Glutamatergic neuron (in vitro differentiated cells): ENCODE results near the gene NBAS. TPM values are rescaled to one million over a fixed set of nuclear protein-coding genes. Genes with fewer than 3 reads are reported as not detected.

Source experiments
- DNase-seq: peaks from one replicate; pipeline ENCODE4 v3.0.0; 2022
- H3K27ac Mint-ChIP-seq: one replicate; pipeline ENCODE4 v1.8.0; 2020; ENCODE audit warnings: mild to moderate bottlenecking, mixed read lengths, inconsistent platforms; ENCODE audit not compliant: unreplicated experiment
- H3K27me3 Mint-ChIP-seq: one replicate; pipeline ENCODE4 v1.8.0; 2020; ENCODE audit warnings: mild to moderate bottlenecking, moderate library complexity, mixed read lengths, inconsistent platforms; ENCODE audit not compliant: unreplicated experiment
- H3K36me3 Mint-ChIP-seq: one replicate; pipeline ENCODE4 v1.8.0; 2020; ENCODE audit warnings: mild to moderate bottlenecking, mixed read lengths, inconsistent platforms; ENCODE audit not compliant: unreplicated experiment
- H3K4me1 Mint-ChIP-seq: one replicate; pipeline ENCODE4 v1.8.0; 2020; ENCODE audit warnings: mild to moderate bottlenecking, low read depth, mixed read lengths, inconsistent platforms; ENCODE audit not compliant: unreplicated experiment
- H3K4me3 Mint-ChIP-seq: one replicate; pipeline ENCODE4 v1.8.0; 2020; ENCODE audit warnings: mild to moderate bottlenecking, mixed read lengths, inconsistent platforms; ENCODE audit not compliant: unreplicated experiment
- H3K9me3 Mint-ChIP-seq: one replicate; pipeline ENCODE4 v1.8.0; 2020; ENCODE audit warnings: mild to moderate bottlenecking, moderate library complexity, mixed read lengths, inconsistent platforms; ENCODE audit not compliant: unreplicated experiment
- total RNA-seq: library from RNA; stranded (reverse); fragmentation: NEBNext Ultra II Directional; extraction: Animal tissue kit (Norgen Biotek cat#: 25700); gene quantifications from one replicate; pipeline ENCODE4 v1.2.1, GENCODE V29; 2021; ENCODE audit not compliant: unreplicated experiment
- TF ChIP-seq, protein P1 (sequence below): fragments of 200-600 bp; sonication (generic); IDR thresholded peaks from one replicate; pipeline ENCODE4 v1.5.0; 2021; ENCODE audit not compliant: partially characterized antibody, unreplicated experiment

NBAS gene
- total RNA-seq, 1 donor from 2014 or later, result 46.1 TPM

DNA sequence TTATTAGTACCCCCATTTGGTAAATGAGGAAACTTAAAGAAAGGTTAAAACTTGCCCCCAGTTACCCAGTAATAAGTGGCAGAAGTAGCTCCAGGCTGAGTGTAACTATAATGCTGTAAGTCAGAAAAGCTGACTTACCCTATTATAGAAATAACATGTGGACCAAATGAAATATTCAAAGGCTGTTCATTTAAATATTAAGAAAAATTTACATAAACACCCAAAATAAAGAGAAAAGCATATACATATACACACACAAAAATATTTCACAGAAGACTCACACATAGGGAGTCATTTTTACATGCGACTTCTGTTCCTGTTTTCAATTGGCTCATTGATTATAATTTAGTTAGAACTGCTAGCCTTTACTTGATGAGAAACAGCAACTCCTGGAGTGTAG is 189.1 kb downstream of the NBAS start:
- Mint-ChIP-seq H3K27ac (no peak overlapping the region), H3K27me3 (no peaks in the 10 kb centered on the region), H3K4me1 (peaks cover 15% of the 10 kb centered on the region), H3K36me3 (no peaks in the 10 kb centered on the region), H3K4me3 (no peak overlapping the region), H3K9me3 (no peaks in the 10 kb centered on the region)
- TF ChIP-seq, protein P1, sequence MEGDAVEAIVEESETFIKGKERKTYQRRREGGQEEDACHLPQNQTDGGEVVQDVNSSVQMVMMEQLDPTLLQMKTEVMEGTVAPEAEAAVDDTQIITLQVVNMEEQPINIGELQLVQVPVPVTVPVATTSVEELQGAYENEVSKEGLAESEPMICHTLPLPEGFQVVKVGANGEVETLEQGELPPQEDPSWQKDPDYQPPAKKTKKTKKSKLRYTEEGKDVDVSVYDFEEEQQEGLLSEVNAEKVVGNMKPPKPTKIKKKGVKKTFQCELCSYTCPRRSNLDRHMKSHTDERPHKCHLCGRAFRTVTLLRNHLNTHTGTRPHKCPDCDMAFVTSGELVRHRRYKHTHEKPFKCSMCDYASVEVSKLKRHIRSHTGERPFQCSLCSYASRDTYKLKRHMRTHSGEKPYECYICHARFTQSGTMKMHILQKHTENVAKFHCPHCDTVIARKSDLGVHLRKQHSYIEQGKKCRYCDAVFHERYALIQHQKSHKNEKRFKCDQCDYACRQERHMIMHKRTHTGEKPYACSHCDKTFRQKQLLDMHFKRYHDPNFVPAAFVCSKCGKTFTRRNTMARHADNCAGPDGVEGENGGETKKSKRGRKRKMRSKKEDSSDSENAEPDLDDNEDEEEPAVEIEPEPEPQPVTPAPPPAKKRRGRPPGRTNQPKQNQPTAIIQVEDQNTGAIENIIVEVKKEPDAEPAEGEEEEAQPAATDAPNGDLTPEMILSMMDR, result no peak
- no peak for DNase-seq

DNA sequence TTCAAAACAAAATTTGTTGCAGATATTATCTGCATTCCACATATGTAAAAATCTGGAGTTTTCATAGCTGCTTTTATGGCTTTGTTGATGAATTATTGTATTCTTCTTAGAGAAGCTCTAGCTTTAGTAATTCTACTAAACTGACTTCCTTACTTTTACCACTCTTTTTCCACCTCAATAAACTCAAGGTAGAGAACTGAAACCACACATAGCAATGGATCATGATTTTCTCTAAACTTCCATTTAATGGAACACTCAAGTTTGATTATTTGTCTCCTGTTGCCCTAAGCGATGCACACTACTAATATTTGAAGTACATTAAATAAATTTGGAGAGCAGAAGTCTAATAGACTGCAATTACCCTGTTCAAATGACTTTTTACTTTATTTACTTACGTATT is 192.0 kb downstream of the NBAS start:
- Mint-ChIP-seq H3K4me3 (no peak overlapping the region), H3K27ac (no peak overlapping the region), H3K4me1 (peaks cover 19% of the 10 kb centered on the region), H3K27me3 (no peaks in the 10 kb centered on the region), H3K36me3 (no peaks in the 10 kb centered on the region), H3K9me3 (no peaks in the 10 kb centered on the region)
- DNase-seq, result no peak
- TF ChIP-seq, protein P1, result no peak

DNA sequence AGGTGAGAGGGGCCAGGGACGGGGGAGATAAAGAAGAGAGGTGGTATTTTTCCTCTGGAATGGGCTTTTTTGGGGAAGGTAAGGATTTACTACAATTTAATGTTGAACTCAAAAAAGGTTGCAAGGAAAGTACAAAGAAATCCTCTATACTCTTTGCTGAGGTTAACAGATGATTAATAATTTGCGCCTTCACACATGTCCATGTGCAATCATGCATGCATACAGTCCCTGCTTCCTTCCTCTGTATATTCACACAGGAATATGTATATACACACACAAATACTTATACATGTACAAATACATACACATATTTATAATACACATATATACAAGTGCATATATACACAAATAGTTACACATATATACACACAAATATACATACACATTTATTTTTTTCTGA is 193.4 kb downstream of the NBAS start:
- H3K36me3 Mint-ChIP-seq, result no peaks in the 10 kb centered on the region
- H3K4me3 Mint-ChIP-seq, result no peak overlapping the region
- no peaks in the 10 kb centered on the region for H3K9me3 Mint-ChIP-seq

DNA sequence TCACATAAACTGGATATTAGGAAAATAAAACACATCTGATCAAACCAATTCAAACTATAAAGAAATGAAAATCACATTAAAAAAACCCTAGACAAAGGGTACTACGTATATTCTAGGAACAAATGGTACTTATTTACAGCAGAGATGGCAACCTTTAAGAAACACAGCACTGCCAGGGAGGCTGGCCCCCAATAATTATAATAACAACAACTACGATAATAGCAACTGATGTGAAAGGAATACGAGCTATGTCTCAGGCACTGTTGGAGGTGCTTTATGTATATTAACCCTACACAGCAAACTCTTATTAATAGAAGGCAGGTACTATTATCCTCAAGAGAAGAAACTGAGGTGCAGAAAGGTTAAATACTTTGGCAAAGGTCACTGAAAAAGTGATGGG is 193.9 kb downstream of the NBAS start:
- DNase-seq, result no peak
- Mint-ChIP-seq H3K27me3 (no peaks in the 10 kb centered on the region), H3K36me3 (no peaks in the 10 kb centered on the region), H3K4me1 (peaks cover 12% of the 10 kb centered on the region), H3K4me3 (no peak overlapping the region), H3K27ac (no peak overlapping the region), H3K9me3 (no peaks in the 10 kb centered on the region)
- TF ChIP-seq, protein P1, result no peak

More for the DNA sequence above, 193.4 kb downstream of the NBAS start:
- TF ChIP-seq, protein P1, result no peak
- Mint-ChIP-seq H3K4me1 (peaks cover 18% of the 10 kb centered on the region), H3K27ac (no peak overlapping the region), H3K27me3 (no peaks in the 10 kb centered on the region)
- no peak for DNase-seq

DNA sequence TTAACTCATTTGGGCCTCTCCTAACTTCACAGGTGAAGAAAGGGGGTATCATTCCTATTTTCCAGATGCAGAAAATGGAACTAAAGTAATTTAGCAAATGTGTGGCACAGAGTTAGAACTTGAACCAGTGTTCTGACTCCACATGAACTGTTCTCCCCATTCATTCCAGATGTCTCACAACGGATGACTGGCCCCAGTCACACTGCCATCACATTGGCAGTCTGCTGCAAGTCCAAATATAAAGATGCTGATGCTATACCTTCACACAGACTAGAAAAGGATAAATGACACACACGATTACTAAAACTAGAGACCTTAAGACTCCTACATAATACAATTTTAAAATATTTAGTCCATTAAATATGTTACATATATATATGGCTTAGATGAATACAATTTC is 195.7 kb downstream of the NBAS start:
- no peaks in the 10 kb centered on the region for H3K27me3 Mint-ChIP-seq
- TF ChIP-seq, protein P1, result no peak
- no peak overlapping the region for H3K27ac Mint-ChIP-seq
- H3K4me1 Mint-ChIP-seq, result peaks cover 12% of the 10 kb centered on the region
- H3K9me3 Mint-ChIP-seq, result no peaks in the 10 kb centered on the region
- H3K4me3 Mint-ChIP-seq, result no peak overlapping the region
- DNase-seq, result no peak
- no peaks in the 10 kb centered on the region for H3K36me3 Mint-ChIP-seq
